ENCODE results near the gene AFAP1.

AFAP1 gene

GRCh38 chr4:7746351-7747061, 193.2 kb downstream of the AFAP1 start:
- Histone ChIP-seq H3K79me1 (ENCODE audit: low read length) (no peaks in the 10 kb centered on the region), H3K18ac (ENCODE audit: low read length) (no peak overlapping the region), H2AK5ac (ENCODE audit: low read length) (no peak overlapping the region), H2BK120ac (ENCODE audit: insufficient read depth, low read length, poor library complexity) (no peak overlapping the region), H3K27me3 (ENCODE audit: insufficient read depth, low read length) (no peaks in the 10 kb centered on the region), H4K91ac (ENCODE audit: low read depth, low read length) (no peak overlapping the region), H3K4me3 (ENCODE audit: low read depth, low read length) (no peak overlapping the region), H3K14ac (ENCODE audit: low read length) (no peak overlapping the region), H2BK12ac (ENCODE audit: low read length) (no peak overlapping the region), H3K27ac (ENCODE audit: low read depth, low read length) (no peak overlapping the region), H3K79me2 (ENCODE audit: control insufficient read depth, insufficient read depth, low read length, poor library complexity) (no peaks in the 10 kb centered on the region), H2BK5ac (ENCODE audit: low read depth, low read length, poor library complexity) (no peak overlapping the region), H2AFZ (ENCODE audit: insufficient read depth, low read length, poor library complexity) (no peak overlapping the region), H3K9ac (ENCODE audit: low read length) (no peak overlapping the region), H4K8ac (ENCODE audit: low read depth, low read length) (no peak overlapping the region), H3K9me3 (ENCODE audit: insufficient read depth, low read depth, low read length) (no peaks in the 10 kb centered on the region), H3K4me2 (ENCODE audit: low read length) (no peak overlapping the region), H3K4me1 (ENCODE audit: control insufficient read depth in 1 of 2, insufficient read depth in 2 of 2, low read length in 2 of 2) (no peaks in the 10 kb centered on the region), H3K4ac (ENCODE audit: low read depth, low read length) (no peak overlapping the region), H4K12ac (ENCODE audit: low read depth, low read length) (no peak overlapping the region), H3K23ac (ENCODE audit: low read length) (no peak overlapping the region), H3K36me3 (ENCODE audit: control insufficient read depth in 1 of 2, insufficient read depth in 2 of 2, low read length in 2 of 2) (no peaks in the 10 kb centered on the region)
- WGBS (ENCODE audit: extremely low coverage, insufficient coverage, insufficient read length) = no CpG with 5 or more reads among the region's 20 CpGs
- no peak for DNase-seq

DNA sequence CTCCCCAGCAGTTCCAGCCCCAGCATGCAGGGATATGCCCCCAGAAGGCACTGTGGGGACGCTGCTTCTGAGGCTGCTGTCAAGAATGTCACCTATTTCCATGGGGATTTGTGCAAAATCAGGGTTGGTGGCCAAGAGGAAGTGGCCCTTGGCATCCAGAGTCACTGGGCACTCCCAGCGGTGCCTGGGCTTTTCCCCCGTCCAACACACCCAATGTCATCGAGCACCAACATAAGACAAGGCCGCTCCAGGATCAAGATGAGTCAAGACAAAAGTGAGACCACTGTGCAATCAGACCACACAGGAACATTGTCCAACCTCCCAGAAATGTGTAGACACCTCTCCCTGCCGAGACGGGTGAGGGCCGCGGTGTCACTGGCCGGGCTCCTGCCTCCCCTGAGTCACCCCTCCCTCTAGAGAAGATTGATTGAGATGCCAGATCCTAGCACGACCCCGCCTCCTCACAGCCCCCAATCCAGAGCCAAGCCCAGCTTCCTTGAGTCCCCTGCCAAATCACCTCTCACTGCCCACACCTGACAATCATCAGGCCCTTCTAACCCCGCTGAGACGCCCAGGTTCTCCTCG, 194.3 kb downstream of the AFAP1 start:
- H3K4ac ChIP-seq (ENCODE audit: low read depth, low read length) = no peak overlapping the region
- H3K4me2 ChIP-seq (ENCODE audit: low read length) = no peak overlapping the region
- H4K12ac ChIP-seq (ENCODE audit: low read depth, low read length) = no peak overlapping the region
- H3K18ac ChIP-seq (ENCODE audit: low read length) = no peak overlapping the region
- H2AK5ac ChIP-seq (ENCODE audit: low read length) = no peak overlapping the region
- H3K79me2 ChIP-seq (ENCODE audit: control insufficient read depth, insufficient read depth, low read length, poor library complexity) = no peaks in the 10 kb centered on the region
- H3K9ac ChIP-seq (ENCODE audit: low read length) = no peak overlapping the region
- no peaks in the 10 kb centered on the region for H3K27me3 ChIP-seq (ENCODE audit: insufficient read depth, low read length)
- WGBS (ENCODE audit: extremely low coverage, insufficient coverage, insufficient read length) = no CpG with 5 or more reads among the region's 15 CpGs
- no peak overlapping the region for H2BK120ac ChIP-seq (ENCODE audit: insufficient read depth, low read length, poor library complexity)
- no peaks in the 10 kb centered on the region for H3K36me3 ChIP-seq (ENCODE audit: control insufficient read depth in 1 of 2, insufficient read depth in 2 of 2, low read length in 2 of 2)
- H3K14ac ChIP-seq (ENCODE audit: low read length) = no peak overlapping the region
- H3K27ac ChIP-seq (ENCODE audit: low read depth, low read length) = no peak overlapping the region
- no peaks in the 10 kb centered on the region for H3K4me1 ChIP-seq (ENCODE audit: control insufficient read depth in 1 of 2, insufficient read depth in 2 of 2, low read length in 2 of 2)
- H4K8ac ChIP-seq (ENCODE audit: low read depth, low read length) = no peak overlapping the region
- H2BK5ac ChIP-seq (ENCODE audit: low read depth, low read length, poor library complexity) = no peak overlapping the region
- H3K23ac ChIP-seq (ENCODE audit: low read length) = no peak overlapping the region
- DNase-seq = no peak
- H4K91ac ChIP-seq (ENCODE audit: low read depth, low read length) = no peak overlapping the region
- no peak overlapping the region for H2AFZ ChIP-seq (ENCODE audit: insufficient read depth, low read length, poor library complexity)
- H3K9me3 ChIP-seq (ENCODE audit: insufficient read depth, low read depth, low read length) = no peaks in the 10 kb centered on the region
- H3K4me3 ChIP-seq (ENCODE audit: low read depth, low read length) = no peak overlapping the region
- no peaks in the 10 kb centered on the region for H3K79me1 ChIP-seq (ENCODE audit: low read length)
- H2BK12ac ChIP-seq (ENCODE audit: low read length) = no peak overlapping the region

GRCh38 chr4:7744142-7744804, 195.4 kb downstream of the AFAP1 start:
- Histone ChIP-seq H3K27ac (ENCODE audit: low read depth, low read length) (no peak overlapping the region), H2AK5ac (ENCODE audit: low read length) (no peak overlapping the region), H3K4me2 (ENCODE audit: low read length) (no peak overlapping the region)

DNA sequence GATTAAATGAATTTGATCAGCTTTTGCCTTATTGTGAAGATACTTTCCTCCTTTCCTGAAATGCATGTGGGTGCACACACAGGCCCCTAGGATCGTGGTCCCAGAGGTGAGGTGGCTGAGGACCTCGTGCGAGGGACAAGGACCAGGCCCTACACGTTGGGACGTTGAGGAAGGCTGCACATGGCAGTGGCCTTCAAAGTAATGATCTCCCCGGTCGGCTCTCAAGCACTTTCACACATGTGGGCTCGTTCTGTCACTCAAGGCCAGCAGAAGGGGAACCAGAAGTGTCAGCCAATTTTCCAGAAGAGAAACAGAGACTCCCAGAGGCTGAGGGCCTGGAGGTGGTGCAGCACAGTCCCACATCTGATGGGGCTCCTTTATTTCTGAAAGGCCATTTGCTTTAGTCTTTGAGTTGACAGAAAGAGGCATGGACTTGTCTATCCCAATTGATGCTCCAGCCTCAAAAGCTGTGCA, 196.8 kb downstream of the AFAP1 start:
- no peak overlapping the region for H2AK5ac ChIP-seq (ENCODE audit: low read length)
- no peak overlapping the region for H3K4me2 ChIP-seq (ENCODE audit: low read length)
- WGBS (ENCODE audit: extremely low coverage, insufficient coverage, insufficient read length) = no CpG with 5 or more reads among the region's 8 CpGs
- peaks cover 1% of the 10 kb centered on the region for H3K9me3 ChIP-seq (ENCODE audit: insufficient read depth, low read depth, low read length)
- H3K18ac ChIP-seq (ENCODE audit: low read length) = no peak overlapping the region
- H4K8ac ChIP-seq (ENCODE audit: low read depth, low read length) = no peak overlapping the region
- no peak overlapping the region for H3K4me3 ChIP-seq (ENCODE audit: low read depth, low read length)
- H2AFZ ChIP-seq (ENCODE audit: insufficient read depth, low read length, poor library complexity) = no peak overlapping the region
- H2BK120ac ChIP-seq (ENCODE audit: insufficient read depth, low read length, poor library complexity) = no peak overlapping the region
- DNase-seq = no peak
- no peak overlapping the region for H3K9ac ChIP-seq (ENCODE audit: low read length)
- H3K4me1 ChIP-seq (ENCODE audit: control insufficient read depth in 1 of 2, insufficient read depth in 2 of 2, low read length in 2 of 2) = no peaks in the 10 kb centered on the region
- H3K36me3 ChIP-seq (ENCODE audit: control insufficient read depth in 1 of 2, insufficient read depth in 2 of 2, low read length in 2 of 2) = no peaks in the 10 kb centered on the region
- H3K27me3 ChIP-seq (ENCODE audit: insufficient read depth, low read length) = no peaks in the 10 kb centered on the region
- no peak overlapping the region for H4K91ac ChIP-seq (ENCODE audit: low read depth, low read length)
- no peak overlapping the region for H2BK12ac ChIP-seq (ENCODE audit: low read length)
- no peak overlapping the region for H3K4ac ChIP-seq (ENCODE audit: low read depth, low read length)
- H2BK5ac ChIP-seq (ENCODE audit: low read depth, low read length, poor library complexity) = no peak overlapping the region
- H3K79me1 ChIP-seq (ENCODE audit: low read length) = no peaks in the 10 kb centered on the region
- no peak overlapping the region for H3K23ac ChIP-seq (ENCODE audit: low read length)
- no peaks in the 10 kb centered on the region for H3K79me2 ChIP-seq (ENCODE audit: control insufficient read depth, insufficient read depth, low read length, poor library complexity)
- H4K12ac ChIP-seq (ENCODE audit: low read depth, low read length) = no peak overlapping the region
- H3K14ac ChIP-seq (ENCODE audit: low read length) = no peak overlapping the region
- H3K27ac ChIP-seq (ENCODE audit: low read depth, low read length) = no peak overlapping the region

More at GRCh38 chr4:7744142-7744804, 195.4 kb downstream of the AFAP1 start:
- H3K4me1 ChIP-seq (ENCODE audit: control insufficient read depth in 1 of 2, insufficient read depth in 2 of 2, low read length in 2 of 2) = no peaks in the 10 kb centered on the region
- H3K79me2 ChIP-seq (ENCODE audit: control insufficient read depth, insufficient read depth, low read length, poor library complexity) = no peaks in the 10 kb centered on the region
- no peaks in the 10 kb centered on the region for H3K36me3 ChIP-seq (ENCODE audit: control insufficient read depth in 1 of 2, insufficient read depth in 2 of 2, low read length in 2 of 2)
- no peak overlapping the region for H3K23ac ChIP-seq (ENCODE audit: low read length)
- H2BK5ac ChIP-seq (ENCODE audit: low read depth, low read length, poor library complexity) = no peak overlapping the region
- WGBS (ENCODE audit: extremely low coverage, insufficient coverage, insufficient read length) = no CpG with 5 or more reads among the region's 16 CpGs
- H2BK120ac ChIP-seq (ENCODE audit: insufficient read depth, low read length, poor library complexity) = no peak overlapping the region
- H2BK12ac ChIP-seq (ENCODE audit: low read length) = no peak overlapping the region
- no peaks in the 10 kb centered on the region for H3K79me1 ChIP-seq (ENCODE audit: low read length)
- H3K14ac ChIP-seq (ENCODE audit: low read length) = no peak overlapping the region
- peak in 1 of 2 donors; percentile 47 for DNase-seq
- no peaks in the 10 kb centered on the region for H3K9me3 ChIP-seq (ENCODE audit: insufficient read depth, low read depth, low read length)
- H4K12ac ChIP-seq (ENCODE audit: low read depth, low read length) = no peak overlapping the region
- no peak overlapping the region for H3K4ac ChIP-seq (ENCODE audit: low read depth, low read length)
- no peak overlapping the region for H4K91ac ChIP-seq (ENCODE audit: low read depth, low read length)
- H3K9ac ChIP-seq (ENCODE audit: low read length) = no peak overlapping the region
- no peak overlapping the region for H3K18ac ChIP-seq (ENCODE audit: low read length)
- peak overlapping the region; percentile 39 for H3K4me3 ChIP-seq (ENCODE audit: low read depth, low read length)
- no peak overlapping the region for H2AFZ ChIP-seq (ENCODE audit: insufficient read depth, low read length, poor library complexity)
- H3K27me3 ChIP-seq (ENCODE audit: insufficient read depth, low read length) = no peaks in the 10 kb centered on the region
- H4K8ac ChIP-seq (ENCODE audit: low read depth, low read length) = no peak overlapping the region
